GM19455 (cell line): ENCODE results near the gene CGB5.
"Not testable (repeated sequence)": the region's sequence is repeated elsewhere in the genome, so short reads cannot be mapped to it uniquely, and the experiment has no call there.

Experiments
- ATAC-seq: cut with Tn5 transposase; IDR thresholded peaks from one replicate; pipeline ENCODE4 v1.9.1; 2021; ENCODE audit not compliant: unreplicated experiment

The CGB5 gene

DNA sequence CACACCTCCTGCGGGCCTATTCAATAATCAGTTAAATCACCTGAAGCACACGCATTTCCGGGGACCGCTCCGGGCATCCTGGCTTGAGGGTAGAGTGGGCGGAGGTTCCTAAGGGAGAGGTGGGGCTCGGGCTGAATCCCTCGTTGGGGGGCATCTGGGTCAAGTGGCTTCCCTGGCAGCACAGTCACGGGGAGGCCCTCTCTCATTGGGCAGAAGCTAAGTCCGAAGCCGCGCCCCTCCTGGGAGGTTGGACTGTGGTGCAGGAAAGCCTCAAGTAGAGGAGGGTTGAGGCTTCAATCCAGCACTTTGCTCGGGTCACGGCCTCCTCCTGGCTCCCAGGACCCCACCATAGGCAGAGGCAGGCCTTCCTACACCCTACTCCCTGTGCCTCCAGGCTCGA, at the start of gene CGB5:
TSS of gene CGB5 (plus strand) at position 301 of the 400 bp plus-strand sequence. CDS start 362 bp downstream, outside the sequence.
- not testable (repeated sequence) for ATAC-seq

DNA sequence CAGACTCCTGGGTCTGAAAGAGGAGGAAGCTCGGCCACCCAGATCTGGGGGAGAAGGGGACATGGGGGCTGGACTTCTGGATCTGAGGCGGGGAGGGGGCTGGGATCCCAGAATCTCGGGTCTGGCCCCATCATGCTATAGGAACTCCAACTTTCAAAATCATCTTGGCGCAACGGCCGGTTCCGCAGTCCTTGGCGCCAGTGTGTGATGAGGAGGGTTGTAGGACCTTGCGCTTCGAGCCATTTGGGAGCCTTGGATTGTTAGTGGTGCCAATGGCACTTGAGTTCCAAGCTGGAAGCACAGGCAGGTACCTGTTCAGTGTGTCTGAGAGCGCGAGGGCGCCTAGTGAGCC, 49.6 kb upstream of the CGB5 start:
- ATAC-seq = no peak

DNA sequence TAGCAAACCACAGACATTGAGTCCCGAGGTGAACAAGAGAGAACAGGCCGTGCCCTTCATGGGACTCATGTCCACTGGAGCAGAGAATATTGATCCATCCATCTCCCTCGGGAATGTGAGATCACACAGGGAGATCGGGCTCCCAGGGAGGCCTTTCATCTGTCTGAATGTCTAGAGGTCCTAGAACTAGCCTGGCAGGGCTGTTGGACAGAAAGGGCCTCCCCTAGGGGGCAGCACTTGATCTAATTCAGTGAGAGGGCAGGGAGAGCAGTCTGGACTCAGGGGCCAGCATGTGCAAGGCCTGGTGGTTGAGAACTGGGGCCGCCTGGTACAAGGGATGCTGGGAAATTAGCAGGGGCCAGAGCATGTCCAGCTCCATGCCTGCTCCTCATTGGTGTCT, 45.7 kb upstream of the CGB5 start:
- ATAC-seq = no peak

DNA sequence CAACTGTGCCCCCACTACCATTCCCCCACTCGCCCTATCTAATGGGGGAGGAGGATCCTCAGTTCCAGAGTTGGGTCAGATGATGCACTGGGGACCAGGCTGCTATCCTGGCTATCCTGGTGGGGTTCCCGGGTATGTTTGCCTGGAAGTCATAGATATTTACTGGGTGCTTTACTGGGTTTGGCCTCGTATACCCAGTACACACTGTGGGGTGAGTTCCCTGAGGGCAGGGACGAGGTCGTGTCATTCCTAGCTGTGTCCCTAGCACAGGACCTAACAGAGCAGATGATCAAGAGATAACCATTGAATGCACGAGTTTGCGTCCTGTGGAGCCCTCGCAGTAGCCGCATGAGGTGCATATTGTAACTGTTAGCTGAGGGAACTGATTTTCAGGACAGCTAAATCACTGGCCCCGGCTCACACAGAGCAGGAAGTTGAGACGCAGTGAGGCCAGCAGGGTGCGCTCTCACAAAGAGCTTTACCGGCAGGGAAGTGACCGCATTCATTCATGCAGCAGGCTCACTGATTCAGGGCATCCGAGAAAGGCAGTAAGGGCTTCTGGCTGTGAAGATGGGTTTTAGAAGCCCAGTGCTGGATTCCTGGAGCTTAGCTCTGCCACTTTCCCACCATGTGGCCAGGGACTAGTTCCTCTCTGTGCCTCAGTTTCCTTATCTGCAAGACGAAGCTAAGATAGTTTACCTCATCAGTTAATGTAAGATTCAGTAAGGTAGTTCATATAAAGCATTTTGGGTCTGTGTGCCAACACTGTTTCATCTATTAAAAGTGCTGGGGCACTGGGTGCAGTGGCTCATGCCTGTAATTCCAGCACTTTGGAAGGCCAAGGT, 43.9 kb upstream of the CGB5 start:
- no peak for ATAC-seq

DNA sequence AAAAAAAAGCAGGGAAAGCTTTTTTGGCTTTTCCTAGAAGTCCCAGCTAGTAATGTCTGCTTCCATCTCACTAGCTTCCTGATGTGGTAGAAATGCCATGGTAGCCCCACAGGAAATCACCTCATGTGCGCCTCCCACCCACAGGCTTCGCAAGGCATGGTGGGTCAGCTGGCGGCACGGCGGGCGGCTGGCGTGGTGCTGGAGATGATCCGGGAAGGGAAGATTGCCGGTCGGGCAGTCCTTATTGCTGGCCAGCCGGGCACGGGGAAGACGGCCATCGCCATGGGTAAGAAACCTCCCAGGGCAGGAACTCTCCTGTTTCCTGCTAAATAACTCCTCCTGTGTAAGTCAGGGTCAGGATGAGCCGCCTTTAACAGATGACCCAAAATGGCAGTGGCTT, 39.5 kb upstream of the CGB5 start:
- no peak for ATAC-seq

DNA sequence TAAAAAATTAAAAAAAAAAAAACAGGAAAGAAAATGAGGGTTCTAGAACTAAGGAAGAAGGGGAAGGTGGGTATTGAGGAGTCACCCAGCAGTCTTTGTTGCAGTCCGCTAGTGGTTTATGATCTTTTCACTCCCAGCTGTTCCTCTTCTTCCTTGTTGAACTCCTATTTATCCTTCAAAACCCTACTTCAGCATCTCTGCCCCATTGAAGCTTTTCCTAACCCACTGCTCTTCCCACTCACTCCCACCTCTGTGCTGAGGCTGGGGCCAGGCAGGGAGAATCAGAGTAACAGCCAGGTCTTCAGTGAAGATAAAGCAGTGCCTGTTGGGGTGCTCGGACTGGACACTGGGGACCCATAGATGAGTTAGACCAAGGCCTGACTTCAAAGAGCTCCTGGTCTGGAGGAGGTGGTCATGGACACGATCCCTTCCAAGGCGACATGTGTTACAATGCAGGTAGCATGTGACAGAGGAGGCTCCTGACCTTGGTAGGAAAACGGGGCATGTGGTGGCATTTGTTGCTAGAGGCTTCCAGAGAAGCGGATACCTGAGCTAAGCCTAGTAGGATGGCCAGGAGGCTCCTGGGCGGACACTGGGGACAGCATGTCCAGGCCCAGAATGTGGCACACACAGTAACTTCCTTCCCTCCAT, 38.6 kb upstream of the CGB5 start:
- ATAC-seq = no peak

DNA sequence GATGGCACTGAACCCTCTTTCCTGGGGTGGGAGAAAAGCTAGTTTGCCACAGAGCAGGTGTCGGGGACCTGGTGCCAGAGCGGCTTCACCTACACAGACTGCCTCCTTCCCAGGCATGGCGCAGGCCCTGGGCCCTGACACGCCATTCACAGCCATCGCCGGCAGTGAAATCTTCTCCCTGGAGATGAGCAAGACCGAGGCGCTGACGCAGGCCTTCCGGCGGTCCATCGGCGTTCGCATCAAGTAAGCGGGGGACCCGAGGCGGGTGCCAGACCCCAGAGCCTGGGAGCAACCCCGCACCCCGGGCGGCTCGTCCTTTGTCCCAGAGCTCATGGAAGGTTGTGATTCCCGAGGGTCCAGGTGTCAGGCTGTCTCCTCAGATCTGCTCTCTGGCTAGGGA, 36.7 kb upstream of the CGB5 start:
- ATAC-seq = no peak

DNA sequence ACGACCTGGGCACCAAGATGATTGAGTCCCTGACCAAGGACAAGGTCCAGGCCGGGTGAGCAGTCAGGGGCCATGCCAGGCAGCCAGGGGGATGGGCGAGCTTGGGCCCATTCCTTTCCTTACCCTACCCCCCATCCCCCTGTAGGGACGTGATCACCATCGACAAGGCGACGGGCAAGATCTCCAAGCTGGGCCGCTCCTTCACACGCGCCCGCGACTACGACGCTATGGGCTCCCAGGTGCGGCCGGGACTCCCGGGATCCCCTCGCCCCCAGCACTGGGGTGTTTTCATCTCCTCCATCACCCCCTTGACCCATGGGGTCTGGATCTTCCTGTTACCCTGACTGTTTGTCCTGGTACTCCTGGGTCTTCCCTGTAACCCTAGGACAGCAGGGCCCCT, 33.8 kb upstream of the CGB5 start:
- no peak for ATAC-seq

DNA sequence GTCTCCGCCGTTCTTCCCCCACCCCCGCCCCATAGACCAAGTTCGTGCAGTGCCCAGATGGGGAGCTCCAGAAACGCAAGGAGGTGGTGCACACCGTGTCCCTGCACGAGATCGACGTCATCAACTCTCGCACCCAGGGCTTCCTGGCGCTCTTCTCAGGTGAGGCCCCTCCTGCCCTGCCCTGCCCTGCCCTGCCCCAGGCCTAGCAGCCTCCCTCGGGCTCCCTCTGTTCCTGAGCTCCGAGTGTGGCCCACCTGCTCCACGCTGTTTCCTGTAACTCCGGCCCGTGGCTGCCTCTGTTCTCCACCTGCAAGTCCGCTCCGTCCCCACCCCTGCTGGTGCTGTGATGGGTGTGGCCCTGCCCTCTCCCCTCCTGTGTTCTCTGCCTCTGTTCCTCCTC, 33.2 kb upstream of the CGB5 start:
- ATAC-seq = no peak

DNA sequence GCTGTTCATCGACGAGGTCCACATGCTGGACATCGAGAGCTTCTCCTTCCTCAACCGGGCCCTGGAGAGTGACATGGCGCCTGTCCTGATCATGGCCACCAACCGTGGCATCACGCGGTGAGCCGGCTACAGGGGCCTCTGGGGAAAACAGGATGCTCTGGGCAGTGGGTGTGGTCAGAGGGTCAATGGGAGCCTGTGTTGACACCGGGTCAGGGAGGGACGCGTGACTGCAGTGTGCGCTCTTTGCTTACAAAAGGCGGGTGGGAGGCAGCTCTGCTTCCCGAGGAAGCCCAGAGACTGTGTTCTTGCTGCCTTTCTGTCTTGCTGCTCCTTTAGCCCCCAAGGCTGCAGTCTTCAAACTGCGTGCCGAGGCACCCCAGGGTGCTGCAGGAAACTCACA, 32.5 kb upstream of the CGB5 start:
- ATAC-seq = no peak

DNA sequence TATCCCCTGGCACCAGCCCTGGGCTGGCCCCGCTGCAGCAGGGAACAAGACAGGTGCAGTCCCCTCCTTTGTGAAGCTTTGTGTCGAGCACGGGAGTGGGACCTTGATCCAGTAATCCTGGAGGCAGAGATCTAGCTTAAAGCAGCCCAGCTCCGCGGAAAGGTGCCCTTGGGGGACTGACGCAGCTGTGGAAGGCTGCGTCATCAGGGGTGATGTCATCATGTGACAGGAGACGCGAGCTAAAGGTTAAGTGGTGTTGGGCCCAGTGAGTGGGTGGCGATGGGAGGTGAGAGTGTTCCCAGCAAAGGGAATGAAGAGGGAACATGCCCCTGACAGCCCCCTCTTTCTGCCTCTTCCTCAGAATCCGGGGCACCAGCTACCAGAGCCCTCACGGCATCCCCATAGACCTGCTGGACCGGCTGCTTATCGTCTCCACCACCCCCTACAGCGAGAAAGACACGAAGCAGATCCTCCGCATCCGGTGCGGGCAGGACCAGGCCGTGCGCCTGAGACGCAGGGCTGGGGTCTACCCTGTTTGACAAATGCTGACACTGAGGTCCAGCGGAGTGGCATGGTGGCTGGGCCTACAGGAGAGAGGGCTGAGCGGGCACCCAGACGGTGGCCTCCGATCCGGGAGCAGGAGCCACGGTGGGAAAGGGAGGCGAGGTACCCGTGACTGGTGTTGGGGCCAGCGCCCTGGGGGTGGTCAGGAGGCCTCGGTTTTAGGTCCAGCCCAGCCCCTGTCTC, 29.4 kb upstream of the CGB5 start:
- ATAC-seq = no peak

DNA sequence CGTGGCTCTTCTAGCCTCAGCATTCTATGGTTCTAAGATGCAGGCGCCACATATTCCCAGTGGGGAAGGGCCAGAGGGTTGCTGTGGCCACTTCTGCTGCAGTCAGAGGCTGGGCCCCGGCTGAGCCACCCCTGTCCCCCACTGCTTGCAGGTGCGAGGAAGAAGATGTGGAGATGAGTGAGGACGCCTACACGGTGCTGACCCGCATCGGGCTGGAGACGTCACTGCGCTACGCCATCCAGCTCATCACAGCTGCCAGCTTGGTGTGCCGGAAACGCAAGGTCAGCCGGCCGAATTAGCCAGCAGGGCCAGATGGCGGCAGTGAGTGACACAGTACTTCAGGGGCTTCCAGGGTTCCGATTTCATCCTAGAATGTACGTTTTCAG, 28.8 kb upstream of the CGB5 start:
- ATAC-seq = no peak

DNA sequence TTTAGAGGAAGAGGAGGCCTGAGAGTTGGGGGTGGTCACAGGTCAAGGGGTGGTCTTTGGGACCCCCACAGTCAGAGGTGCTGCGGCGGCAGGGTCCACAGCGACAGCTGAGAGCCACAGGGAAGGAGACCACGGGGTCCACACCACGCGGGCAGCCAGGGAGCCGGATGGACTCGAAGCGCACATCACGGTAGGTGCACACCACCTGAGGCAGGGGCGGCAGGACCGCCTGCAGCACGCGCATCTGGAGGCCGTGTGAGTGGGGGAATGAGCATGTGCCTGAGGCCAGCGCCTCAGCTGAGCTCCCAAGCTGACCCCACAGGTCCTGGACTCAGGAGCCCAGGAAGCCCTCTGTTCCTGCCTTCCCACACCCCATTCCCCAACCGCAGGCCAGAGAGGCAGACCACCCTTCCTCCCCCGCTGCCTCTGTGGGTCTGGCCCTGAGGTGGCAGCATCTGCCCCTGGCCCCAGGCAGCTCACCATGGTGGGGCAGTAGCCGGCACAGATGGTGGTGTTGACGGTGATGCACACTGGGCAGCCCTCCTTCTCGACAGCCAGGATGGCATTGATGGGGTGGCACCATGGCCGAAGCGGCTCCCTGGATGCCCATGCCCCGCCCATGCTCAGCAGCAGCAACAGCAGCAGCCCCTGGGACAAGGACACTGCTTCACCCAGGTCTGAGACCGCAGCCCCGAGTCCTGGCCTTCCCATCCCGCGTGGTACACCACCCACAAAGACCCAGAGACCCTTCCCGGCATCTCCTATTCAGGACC, 27.4 kb upstream of the CGB5 start:
- ATAC-seq = no peak

DNA sequence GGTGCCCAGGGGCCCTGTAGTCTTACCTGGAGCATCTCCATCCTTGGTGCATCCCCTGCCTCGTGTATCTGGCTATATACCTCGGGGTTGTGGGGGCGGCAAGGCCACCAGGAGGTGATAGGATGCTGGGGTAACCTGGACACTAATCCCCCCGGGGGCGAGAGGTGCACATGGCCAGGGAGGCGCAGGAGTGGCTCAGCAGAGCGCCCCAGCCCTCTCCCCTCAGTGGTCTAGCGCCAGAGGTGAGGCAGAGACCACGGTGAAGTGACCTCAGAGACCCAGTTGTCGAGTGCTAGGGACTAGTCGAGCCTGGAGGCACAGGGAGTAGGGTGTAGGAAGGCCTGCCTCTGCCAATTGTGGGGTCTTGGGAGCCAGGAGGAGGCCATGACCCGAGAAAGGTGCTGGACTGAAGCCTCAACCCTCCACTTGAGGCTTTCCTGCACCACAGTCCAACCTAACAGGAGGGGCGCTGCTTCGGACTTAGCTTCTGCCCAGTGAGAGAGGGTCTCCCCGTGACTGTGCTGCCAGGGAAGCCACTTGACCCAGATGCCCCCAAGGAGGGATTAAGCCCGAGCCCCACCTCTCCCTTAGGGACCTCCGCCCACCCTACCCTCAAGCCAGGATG, 26.5 kb upstream of the CGB5 start, which contains the start of gene LHB:
TSS of gene LHB (minus strand) at position 51 of the 625 bp plus-strand sequence. CDS start at position 41, 10 bp downstream.
- ATAC-seq = no peak

DNA sequence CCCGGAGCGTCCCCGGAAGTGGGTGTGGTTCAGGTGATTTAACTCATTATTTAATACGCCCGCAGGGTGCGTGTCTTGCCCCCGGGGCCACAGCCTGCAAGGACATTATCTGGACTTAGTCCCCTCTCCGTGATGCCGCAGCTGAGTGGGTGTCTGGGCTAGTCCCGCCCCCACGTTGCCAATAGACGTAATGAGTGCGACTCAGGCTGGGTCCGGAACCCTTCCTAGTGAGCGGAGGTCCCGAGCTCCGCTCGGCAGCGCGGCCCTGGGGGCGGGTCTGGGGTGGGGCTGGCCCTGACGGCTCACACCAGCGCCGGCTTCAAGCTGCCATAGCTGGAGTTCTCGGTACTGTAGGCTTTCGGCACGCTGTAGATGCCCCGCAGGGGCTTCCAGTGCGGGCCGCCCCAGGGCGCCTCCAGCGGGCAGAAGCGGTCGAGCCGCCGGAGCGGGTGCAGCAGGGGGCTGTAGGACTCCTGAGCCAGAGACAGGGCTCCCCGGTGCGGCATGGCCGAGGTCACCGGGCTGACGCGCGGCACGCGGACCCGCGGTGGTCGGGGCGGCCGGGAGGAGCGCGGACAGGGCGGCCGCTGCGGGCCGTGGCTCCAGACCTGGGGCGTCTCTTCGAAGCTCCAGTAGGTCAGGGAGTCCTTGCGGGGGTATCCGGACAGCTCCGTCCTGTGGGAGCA, 25.8 kb upstream of the CGB5 start:
- no peak for ATAC-seq

DNA sequence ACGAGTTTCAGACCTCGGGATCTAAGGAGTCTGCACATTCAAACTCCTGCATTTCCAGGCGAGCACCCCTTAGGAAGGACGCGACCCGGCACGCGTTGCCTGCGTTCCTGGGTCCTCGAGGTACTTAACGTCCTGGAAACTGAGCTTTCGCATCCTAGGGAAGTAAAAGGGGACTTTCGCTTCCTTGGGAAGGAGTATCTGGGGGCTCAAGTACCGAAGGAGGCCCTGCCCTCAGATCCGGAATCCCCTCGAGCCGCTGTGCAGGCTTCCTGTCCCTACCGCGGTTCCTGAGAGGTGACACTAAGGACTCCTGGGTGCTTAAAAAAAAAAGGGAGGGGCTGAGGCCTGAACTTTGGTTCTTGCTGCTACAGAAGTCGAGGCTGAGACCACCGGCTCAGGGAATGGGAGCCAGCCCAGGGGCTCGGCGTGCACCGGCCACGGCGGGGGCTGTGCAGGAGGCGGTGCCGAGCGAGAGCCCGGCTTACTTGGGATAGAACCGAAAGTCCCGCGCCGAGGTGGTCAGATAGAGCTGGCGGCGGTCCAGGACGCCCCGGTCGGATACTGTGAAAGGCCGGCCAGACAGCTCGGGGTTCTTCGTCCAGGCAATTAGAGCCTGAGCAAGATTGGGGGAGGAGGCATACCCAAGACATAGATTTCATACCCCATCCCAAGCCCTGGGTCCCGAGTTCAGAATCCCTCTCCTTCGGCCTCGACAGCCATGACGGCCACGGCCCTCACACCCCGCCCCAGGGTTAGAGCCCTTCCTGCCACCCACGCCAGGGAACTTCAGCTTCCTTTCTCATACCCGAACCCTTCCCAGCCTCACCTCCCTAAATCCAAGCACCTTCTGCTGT, 25.0 kb upstream of the CGB5 start:
- ATAC-seq = not testable (repeated sequence)

DNA sequence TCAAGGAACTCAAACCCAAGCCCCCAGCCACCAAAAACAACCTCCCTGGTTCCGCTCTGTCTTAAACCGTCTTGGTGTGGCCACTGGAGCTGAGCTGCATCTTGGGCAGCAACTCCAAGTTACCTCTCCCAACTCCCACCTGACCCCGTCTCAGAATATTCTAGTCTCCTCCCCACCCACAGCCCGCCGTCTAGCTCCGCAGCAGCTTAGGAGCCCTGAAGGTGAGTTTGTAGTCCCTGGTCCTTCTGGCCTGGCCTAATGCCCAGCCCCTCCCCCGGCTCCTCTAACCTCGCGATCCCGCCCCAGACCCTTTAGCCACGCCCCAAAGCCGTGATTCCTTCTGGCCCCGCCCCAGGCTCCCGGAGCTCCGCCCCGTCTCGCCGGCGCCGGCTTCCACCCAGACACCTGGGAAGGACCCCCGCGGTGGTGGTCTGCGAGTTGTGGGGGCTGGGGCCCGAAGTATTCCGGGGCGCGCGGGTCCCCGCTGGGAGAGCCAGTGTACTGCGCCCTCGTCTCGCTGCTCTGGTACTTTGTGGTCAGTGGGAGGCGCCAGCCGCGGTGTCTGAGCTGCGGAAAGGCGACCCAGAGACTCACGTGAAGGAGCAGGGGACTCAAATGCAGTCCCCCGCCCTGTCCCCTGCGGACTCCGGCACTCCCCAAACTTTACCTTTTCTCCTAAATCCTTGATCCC, 24.3 kb upstream of the CGB5 start:
- ATAC-seq = no peak

DNA sequence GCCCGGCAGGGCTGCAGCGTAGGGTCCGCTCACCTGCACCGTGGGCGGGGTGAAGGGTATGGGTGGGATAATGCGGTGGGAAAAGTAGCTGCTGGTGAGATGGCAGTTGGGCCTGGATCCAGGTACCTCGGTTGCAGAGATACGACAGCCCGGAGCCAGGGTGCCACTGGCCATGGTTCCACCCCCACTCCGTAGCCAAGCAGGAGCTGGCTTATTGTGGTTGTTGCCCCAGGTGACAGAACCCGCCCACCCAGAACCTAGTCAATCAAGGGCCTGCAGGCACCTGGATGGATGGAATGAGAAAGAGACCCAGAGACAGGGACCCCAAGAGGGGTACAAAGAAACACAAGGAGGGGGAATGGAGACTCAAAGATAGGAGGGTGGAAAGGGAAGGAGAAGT, 23.3 kb upstream of the CGB5 start:
- no peak for ATAC-seq
